Skin of body (tissue), 2 donors: ENCODE data around the gene KIF13A. TPM values are rescaled to one million over a fixed set of nuclear protein-coding genes. Genes with fewer than 3 reads are reported as not detected.
A peak's percentile ranks its signal among the peaks of the same experiment; 100 is the strongest.
"Not testable (repeated sequence)": the region's sequence is repeated elsewhere in the genome, so short reads cannot be mapped to it uniquely, and the experiment has no call there.

Source experiments
- DNase-seq: peaks from one replicate; lab custom pipeline; 2025; lab: John Stamatoyannopoulos, UW
- total RNA-seq: library from RNA; depleted of rRNA; stranded (reverse); fragments of >200 nt; gene quantifications from one replicate; pipeline ENCODE4 v1.2.3, GENCODE V29; 2014

Gene KIF13A
- total RNA-seq, 1 donor from 2014 or later, result 46.1 TPM

DNA sequence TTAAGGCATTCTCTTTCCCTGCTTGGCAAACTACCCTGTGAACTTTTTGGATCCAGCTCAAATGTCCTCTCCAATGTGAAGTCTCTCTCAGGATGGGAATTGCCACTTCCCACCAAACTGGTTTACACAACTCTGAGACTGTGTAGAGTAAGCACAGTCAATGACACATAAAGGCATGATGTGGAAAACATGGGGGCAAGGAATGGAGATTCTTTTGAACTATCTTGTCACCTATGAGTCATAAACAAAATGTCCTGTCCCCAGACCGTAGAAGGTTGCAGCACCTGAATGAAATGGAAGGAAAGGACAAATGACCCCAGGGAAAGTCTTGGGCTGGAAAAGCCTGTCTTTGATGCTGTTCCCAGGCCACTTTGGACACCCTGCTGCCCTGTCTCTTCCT lies 11.0 kb upstream of the KIF13A start:
- DNase-seq, result no peak

DNA sequence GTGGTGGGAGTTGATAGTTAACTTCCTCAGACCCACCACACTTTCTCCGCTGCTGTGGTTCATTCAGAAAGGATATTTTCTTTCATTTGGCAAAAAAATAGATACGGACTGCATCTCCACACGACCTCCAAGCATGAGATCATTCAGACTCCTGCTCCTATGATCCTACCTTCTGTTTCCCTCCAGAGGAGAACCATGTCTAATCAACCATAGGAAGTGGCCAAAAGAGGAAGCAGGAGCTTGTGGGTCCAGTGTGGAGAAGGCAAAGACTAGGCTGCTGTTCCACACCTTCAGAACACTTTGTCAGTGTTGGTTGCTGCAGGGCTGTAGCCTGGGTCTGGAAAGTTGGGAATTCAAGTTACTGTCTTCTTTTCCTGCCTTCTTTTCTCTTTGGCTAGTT lies 10.6 kb upstream of the KIF13A start:
- DNase-seq, result no peak

DNA sequence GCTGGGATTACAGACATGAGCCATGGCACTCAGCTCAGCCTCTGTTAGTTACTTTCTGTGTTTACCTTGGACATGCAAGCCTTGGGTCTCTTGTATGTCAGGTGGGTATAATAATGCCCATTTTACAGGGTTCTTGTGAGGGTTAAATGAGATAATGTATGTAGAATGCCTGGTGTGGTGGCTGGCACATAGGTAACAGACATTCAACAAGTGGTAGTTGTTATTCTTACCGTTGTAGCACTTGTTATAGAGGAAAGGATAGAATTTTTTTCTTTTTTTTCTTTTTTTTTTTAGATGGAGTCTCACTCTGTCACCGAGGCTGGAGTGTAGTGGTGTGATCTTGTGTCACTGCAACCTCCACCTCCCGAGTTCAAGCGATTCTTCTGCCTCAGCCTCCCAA lies 8.0 kb upstream of the KIF13A start:
- DNase-seq, result no peak

DNA sequence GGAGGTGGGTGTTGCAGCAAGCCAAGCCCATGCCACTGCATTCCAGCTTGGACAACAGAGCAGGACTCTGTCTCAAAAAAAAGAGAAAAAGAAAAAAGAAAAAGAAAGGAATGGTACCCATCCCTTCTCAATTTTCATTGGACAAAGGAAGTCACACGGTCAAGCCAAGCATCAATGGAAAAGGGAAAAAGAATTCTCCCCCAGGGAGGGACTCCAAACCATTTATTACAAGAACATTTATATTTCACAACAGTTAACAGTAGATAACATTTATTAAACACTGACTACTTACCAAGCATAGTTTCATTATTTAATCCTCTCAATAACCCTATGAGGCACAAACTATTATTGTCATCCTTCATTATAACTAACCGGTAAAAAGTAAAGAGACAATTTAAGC lies 6.6 kb upstream of the KIF13A start:
- no peak for DNase-seq

DNA sequence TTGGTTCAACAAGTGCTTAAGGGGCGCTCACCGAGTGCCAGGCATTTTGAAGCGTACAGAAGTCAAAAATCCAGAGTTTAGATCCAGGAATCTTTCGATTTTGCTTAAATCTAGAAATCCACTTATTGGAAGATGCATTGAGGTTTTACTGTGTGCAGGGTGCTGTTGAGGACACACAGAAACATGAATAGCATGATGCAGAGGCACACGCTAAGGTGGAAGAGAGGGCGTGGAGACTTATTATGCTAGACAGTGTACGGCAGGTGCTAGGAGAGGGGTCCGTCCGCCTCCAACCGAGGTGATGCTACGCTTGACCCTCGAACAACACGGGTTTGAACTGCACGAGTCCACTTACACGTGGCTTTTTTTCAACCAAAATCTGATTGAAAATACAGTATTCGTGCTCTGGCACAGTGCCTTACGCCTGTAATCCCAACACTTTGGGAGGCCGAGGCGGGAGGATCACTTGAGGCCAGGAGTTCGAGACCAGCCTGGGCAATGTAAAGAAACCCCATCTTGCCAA lies 1.0 kb upstream of the KIF13A start:
- DNase-seq, result no peak

DNA sequence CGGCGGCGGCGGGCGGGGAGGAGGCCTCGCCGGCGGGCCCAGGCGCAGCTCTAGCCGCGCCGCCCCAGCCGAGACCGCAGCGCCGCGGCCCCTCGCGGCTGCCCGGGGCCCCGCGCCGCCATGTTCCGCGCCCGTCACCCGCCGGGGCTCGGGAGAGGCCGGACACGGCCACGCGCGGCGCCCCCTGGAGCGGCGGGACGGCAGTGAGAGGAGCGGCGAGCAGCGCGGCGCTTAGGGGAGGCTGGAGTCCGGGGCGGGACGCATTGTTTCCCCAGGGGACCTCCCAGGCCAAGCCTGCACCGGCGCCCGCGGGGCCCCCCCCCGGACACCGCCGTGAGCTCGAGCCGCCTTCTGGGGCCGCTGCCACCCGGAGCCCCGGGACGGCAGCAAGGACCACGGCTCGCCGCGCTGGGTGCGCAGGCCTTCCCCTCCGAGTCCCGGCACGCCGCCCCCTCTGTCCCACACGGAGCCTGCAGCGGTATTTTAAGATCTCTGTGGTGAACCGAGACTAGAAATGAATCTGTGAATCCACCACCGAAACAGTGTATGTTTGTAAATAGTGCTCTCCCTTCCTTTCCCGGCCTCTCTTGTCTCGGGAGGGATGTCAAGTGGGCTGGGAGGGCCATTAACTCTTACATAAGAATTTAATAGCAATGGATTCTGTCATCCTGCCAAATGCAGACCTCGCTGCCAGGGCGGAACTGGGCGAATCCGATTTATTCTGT lies 424 bp upstream of the KIF13A start:
- DNase-seq, result peak; percentile 60

DNA sequence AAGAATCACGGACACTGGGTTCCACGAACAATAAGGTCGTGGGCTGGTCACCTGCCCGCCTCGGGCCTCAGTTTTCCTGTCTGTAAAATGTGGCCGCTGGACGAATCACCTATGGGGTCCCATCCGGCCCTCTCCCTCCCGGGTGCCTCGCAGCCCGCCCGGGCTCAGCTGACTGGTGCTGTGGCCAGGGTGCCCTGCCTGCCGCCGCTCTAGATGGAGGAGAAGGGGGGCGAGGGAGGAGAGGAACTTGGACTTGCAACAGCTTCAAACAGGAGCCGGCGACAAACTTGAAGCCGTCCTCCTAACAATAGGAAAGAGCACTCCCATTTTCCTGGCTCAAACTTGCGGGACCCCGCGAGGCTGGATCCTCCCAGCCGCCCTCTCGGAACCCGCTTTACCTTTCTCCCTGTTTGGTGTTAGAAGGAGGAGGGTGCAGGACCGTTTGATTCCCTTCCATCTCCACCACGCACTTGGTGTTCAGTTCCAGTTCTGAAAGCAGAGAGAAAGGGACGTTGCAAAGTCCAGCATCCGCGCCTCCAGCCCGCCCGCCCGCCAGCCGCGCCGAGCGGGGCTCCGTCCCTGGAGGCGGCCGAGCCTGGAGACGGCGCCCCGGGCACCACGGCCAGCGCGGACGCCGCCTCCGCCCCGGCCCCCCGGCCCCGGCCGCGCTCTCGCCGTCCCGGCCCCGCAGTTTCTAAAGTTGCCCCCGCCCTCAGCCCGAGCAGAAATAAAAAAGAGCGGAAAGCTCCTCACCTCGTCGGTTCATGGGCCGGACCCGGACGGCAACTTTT lies 584 bp downstream of the KIF13A start:
- no peak for DNase-seq

DNA sequence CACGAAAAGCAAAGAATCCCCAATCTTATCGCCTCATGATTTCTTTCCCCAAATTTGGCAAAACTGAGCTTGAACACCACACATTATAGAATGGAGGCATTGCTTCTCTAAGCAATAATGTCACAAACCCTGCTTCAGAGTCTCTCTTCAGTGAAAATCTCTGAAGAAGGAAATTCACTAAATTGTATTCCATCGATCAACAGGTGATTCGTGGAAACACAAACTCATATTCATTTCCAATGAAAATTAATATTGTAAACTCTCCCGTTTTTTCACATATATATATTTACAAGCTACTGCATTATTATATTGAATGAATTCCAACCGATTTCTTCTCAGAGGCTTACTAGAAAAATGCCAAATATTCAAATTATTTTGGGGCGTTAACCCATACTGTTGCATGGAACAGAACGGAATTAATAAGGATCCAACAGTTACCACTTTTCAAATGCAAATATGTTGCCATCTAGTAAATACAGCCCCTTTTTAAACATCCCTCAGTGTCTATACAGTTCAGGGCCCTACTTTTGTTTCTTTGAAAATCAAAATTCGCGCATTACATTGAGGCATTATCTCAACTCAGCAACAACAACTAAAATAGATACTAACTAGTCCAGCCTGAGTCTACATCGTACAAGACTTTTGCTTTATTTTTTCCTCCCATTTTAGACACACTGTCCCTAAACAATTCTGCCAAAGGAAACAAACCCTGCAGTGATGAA lies 1.3 kb downstream of the KIF13A start:
- DNase-seq, result no peak

DNA sequence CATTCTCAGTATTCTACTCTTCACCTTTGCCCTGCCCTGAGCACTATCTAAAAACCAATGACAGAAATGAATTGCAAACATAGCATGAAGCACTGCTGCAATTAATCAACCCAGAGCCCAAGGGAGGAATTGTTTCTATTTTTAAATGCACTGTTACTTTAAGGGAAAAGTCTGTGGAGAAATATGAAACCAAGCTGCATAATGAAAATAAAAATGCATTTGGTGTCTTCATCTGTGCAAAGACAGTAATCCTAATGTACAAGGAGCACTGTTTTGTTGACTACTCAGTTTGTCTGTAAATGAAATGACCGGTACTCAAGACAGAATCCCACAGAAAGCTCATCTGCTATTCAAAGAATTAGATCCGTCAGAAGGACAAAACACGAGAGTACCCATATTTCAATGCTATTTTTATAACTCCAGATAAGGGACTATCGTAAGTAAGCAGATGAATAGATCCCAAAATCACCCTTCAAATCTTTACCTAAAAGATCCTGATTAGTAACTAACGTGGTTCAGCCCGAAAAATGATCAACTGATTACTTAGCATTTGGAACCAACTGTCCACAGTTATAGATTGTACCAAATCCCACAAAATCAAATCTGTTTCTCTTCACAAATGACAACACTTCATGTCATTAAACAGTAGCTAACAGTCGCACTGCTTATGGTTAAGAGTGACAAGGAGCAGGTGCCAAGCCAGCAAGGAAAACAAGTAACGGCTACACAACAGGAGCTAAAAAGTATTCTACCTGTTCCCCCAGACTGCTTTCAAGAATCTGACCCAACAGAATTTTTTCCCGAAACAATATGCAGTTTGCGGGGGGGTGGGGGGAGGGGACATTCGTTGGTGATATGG lies 2.4 kb downstream of the KIF13A start:
- DNase-seq, result peak; percentile 36

DNA sequence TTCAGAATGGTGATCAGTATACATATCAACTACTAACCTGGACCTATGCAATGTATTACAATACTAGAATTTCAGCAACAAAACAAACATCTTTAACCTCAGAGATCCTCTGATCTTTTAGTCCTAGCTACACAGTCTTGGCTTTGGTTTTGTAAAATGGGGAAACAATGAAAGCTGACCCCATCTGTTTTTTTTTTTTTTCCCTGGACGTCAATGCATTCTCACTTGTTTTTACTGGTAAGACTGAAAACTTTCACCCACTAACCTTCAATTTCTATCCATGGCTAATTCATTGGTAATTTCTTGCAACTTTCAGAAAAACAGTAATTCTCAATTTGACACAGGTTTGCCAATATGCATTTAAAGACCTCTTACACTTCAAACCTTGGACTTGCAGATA lies 3.0 kb downstream of the KIF13A start:
- no peak for DNase-seq

DNA sequence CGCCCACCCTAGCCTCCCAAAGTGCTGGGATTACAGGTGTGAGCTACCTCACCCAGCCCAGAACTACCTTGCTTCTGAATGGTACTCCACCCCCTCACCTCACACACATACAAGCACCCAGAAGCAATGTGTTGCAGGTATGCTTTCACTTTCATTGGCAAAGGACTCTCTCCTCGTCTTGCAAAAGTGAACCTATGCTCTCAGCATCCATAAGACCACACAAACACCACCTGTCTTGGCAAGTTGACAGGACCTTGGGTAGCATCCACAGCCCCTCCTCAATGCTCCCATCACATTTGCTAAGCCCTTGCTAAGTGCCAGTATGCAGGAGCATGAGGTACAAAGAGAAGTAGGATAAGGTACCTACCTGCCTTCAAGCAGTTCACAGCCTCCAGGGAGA lies 3.7 kb downstream of the KIF13A start:
- no peak for DNase-seq

DNA sequence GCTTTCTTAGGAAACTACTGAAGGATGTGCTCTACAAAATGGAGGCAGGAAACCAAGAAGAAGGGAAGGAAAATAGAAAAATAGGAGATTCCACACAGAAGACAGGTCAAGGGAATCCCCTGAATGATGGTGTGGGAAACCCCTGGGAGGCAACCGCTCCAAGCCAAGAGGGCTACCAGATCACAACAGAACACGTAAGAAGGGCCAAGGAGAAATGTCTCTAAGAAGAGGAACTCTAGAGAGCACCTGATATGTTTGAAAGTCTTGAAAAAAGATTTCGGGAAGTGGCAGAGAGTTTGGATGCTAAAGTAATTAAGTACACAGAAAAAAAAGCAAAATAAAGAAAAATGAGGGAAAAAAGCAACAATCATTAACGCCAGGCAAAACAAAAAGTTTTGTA lies 7.1 kb downstream of the KIF13A start:
- no peak for DNase-seq

DNA sequence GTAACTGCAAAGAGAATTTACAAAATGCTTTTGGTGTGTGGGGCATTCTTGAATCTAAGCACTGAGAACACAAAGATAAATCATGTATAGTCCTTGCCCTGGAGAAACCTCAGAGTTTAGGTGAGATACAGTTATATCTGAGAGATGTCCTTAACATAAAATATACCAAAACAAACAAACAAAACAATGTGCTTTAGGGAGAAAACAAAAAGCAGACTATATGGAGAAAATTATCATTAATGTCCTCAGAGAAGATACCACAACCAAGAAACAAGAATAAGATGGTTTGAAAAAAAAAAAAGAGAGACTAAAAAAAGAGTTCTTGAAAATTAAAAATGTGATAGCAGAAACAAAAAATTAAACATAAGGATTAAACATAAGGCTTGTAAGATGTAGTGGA lies 8.0 kb downstream of the KIF13A start:
- DNase-seq, result no peak

DNA sequence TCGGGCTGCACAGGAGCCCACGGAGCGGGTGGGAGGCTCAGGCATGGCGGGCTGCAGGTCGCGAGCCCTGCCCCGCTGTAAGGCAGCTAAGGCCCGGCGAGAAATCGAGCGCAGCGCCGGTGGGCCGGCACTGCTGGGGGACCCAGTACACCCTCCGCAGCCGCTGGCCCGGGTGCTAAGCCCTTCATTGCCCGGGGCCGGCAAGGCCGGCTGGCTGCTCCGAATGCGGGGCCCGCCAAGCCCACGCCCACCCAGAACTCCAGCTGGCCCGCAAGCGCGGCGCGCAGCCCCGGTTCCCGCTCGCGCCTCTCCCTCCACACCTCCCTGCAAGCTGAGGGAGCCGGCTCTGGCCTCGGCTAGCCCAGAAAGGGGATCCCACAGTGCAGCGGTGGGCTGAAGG lies 11.2 kb downstream of the KIF13A start:
- not testable (repeated sequence) for DNase-seq

DNA sequence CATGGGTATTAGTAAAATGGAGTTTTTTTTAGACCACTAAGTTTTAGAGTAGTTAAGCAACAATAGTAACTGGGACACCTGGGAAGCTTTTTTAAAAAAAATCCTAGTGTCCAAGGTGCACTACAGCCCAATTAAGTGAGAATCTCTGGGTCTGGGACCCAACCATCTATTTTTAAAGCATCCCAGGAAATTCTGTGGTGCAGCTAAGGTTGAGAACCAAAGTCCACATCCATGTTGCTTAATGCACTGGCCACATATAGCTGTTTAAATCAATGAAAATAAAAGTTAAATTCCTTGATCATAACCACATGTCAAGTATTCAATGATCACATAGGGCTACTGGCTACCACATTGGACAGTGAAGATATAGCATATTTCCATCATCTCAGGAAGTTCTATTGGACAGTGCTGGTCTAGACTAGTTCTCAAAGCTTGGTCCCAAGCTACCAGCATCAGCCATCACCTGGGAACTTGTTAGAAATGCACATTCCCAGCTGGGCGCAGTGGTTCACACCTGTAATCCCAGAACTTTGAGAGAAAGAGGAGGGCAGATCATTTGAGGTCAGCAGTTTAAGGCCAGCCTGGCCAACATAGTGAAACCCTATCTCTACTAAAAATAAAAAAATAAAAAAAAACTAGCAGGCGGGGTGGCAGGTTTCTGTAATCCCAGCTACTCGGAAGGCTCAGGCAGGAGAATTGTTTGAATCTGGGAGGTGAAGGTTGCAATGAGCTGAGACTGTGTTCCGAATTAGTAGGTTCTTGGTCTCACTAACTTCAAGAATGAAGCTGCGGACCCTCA lies 12.7 kb downstream of the KIF13A start:
- DNase-seq, result no peak

DNA sequence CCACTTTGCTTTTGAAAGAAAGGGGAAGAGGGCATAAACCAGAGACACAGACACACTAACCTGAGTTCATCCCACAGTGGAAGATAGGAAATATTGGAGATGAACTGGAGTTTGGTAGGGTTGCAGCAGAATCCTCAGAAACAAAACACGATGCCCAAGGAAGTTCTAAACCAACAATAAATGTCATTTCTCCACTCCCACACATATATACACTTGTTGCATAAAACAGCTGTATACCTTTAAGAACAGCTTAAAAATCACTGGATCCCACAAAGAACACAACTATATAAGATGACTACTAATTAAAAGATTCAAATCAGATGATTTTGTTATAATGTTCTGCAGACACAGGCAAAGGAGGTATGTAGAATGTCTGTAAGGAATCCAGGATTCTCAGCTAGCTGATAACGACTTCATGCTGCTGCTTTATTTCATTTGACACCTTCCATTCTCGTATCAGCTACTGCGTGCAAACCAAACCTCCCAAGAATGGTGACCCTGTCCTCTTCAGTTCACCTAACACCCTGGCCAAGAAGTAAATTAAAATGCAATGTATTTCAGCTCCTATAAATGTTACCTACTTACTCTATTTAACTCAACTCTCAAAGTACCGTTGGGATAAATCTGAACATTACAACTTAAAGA lies 14.3 kb downstream of the KIF13A start:
- no peak for DNase-seq

DNA sequence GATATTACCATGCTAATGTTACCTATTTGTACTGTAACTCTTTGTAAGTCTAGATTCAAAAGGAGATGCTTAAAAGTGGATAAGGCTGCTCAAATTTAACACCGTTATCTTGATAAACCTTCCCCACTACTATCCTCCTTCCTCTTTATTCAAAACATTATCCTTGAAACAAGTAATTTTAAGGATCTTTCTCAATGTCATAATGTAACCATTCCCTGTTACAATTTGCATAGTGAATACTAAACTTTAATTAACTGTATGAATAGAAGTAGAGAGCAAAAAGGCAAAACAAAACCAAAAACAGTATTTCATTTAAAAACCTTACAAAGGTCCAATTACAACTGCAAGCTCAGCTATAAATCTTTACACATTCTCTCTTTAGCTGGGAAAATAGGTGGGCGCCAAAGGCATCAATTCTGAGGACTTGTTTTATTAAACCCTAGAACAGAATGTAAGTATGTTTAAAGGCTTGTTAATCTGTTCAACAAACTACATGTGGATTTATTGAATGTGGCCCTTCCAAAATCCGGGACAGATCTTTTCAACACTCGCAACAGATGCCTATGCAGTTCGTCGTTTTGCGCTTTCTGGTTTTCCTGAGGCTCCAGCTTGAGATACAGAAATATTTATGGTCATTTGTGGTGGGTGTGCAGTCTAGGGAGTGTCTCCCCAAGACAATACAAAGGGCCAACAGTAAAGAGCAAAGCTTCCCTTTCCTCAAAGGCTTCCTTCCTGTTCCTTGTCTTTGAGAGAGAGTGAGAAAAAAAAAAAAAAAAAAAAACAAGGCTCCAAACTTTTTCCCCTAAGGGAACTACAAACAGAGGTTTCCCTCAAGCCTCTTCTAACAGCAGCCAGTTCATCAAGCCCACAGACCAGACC lies 15.1 kb downstream of the KIF13A start:
- no peak for DNase-seq

DNA sequence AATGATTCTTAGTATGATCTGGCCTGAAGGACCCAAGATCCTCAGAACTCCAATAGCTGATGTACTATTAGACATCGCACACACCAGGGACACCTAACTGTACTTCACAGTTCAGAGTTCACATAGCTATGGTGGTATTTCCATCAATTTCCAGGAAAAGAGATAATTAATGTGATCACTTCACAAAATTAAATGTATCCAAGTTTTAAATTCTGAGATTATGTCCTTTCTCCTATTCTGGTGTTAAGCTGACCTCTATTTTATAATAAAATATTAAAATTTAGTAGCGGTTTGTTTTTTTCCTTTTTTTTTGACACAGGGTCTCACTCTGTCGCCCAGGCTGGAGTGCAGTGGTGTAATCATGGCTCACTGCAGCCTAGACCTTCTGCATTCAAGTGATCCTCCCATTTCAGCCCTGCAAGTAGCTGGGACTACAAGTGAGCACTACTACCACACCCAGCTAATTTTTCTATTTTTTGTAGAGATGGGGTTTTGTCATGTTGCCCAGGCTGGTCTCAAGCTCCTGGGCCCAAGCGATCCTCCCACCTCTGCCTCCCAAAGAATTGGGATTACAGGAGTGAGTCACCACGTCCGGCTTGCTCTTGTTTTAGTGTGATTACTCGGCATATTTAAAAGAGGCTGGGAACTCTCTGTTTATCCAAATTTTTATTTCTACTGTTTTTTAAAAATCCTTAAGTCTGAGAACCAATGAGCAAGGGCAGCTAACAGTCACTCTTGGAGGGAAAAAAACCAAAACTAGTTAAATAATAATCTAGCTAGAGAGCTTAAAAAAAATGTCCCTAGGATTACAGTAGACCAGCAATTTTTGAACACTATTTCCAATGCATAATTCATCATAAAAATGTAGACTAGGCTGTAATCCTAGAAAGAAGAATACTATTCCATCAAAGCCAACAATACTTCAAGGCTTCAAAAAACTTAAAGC lies 16.0 kb downstream of the KIF13A start:
- DNase-seq, result no peak
